ENCODE results near the gene OR2A42. TPM values are rescaled to one million over a fixed set of nuclear protein-coding genes. Genes with fewer than 3 reads are reported as not detected.
"Not testable (repeated sequence)": the region's sequence is repeated elsewhere in the genome, so short reads cannot be mapped to it uniquely, and the experiment has no call there.

The OR2A42 gene
- not detected for total RNA-seq
- long read RNA-seq, result 0 reads

GRCh38 chr7:144239365-144239764 is at the start of gene OR2A42:
OR2A42 (minus strand) TSS chr7:144239605; CDS start chr7:144232843, 6,762 bp downstream.
- intact Hi-C loops (cut with DNase I); ATAC-seq; DNase-seq (ENCODE audit: missing footprints): not testable (repeated sequence)

- intact Hi-C loops (cut with DNase I); ATAC-seq; DNase-seq (ENCODE audit: missing footprints): not testable (repeated sequence)
These were observed 47.9 kb upstream of the OR2A42 start for GRCh38 chr7:144287171-144287784.

GRCh38 chr7:144283716-144284115 is 44.3 kb upstream of the OR2A42 start:
- ATAC-seq; DNase-seq (ENCODE audit: missing footprints); intact Hi-C loops (cut with DNase I): not testable (repeated sequence)

GRCh38 chr7:144282490-144282889 is 43.1 kb upstream of the OR2A42 start:
- intact Hi-C loops (cut with DNase I); ATAC-seq; DNase-seq (ENCODE audit: missing footprints): not testable (repeated sequence)

GRCh38 chr7:144281981-144282380 is 42.6 kb upstream of the OR2A42 start:
- ATAC-seq; DNase-seq (ENCODE audit: missing footprints); intact Hi-C loops (cut with DNase I): not testable (repeated sequence)

- intact Hi-C loops (cut with DNase I), result not testable (repeated sequence)
These were observed 40.6 kb upstream of the OR2A42 start for GRCh38 chr7:144280010-144280409.

GRCh38 chr7:144275281-144275680 is 35.9 kb upstream of the OR2A42 start:
- ATAC-seq; intact Hi-C loops (cut with DNase I); DNase-seq (ENCODE audit: missing footprints): not testable (repeated sequence)

More at GRCh38 chr7:144280010-144280409, 40.6 kb upstream of the OR2A42 start:
- DNase-seq (ENCODE audit: missing footprints); ATAC-seq: not testable (repeated sequence)

- DNase-seq (ENCODE audit: missing footprints); intact Hi-C loops (cut with DNase I); ATAC-seq: not testable (repeated sequence)
These were observed 29.8 kb upstream of the OR2A42 start, which contains the start of gene CTAGE8 for GRCh38 chr7:144269188-144269587. CTAGE8 (minus strand) TSS chr7:144269288; CDS start chr7:144269250, 38 bp downstream.

- DNase-seq (ENCODE audit: missing footprints); intact Hi-C loops (cut with DNase I); ATAC-seq: not testable (repeated sequence)
These were observed 25.3 kb upstream of the OR2A42 start, which contains the start of gene OR2A7 for GRCh38 chr7:144264692-144265091. OR2A7 (minus strand) TSS chr7:144264792; CDS start chr7:144259628, 5,164 bp downstream.

- intact Hi-C loops (cut with DNase I); ATAC-seq; DNase-seq (ENCODE audit: missing footprints): not testable (repeated sequence)
These were observed 22.7 kb upstream of the OR2A42 start for GRCh38 chr7:144262128-144262527.

- intact Hi-C loops (cut with DNase I); DNase-seq (ENCODE audit: missing footprints); ATAC-seq: not testable (repeated sequence)
These were observed 19.7 kb upstream of the OR2A42 start for GRCh38 chr7:144259067-144259466.

- intact Hi-C loops (cut with DNase I), result no loop called here
- ATAC-seq, result peak; percentile 32
- DNase-seq (ENCODE audit: missing footprints), result no peak
These were observed 16.7 kb upstream of the OR2A42 start for GRCh38 chr7:144256112-144256511.

- intact Hi-C loops (cut with DNase I), result no loop called here
- DNase-seq (ENCODE audit: missing footprints) (peak; percentile 62), ATAC-seq (no peak)
These were observed 16.1 kb upstream of the OR2A42 start for GRCh38 chr7:144255471-144255897.

GRCh38 chr7:144252307-144252706 is 12.9 kb upstream of the OR2A42 start:
- ATAC-seq, result peak; percentile 18
- DNase-seq (ENCODE audit: missing footprints); intact Hi-C loops (cut with DNase I): not testable (repeated sequence)

GRCh38 chr7:144247674-144248330 is 8.4 kb upstream of the OR2A42 start:
- intact Hi-C loops (cut with DNase I); DNase-seq (ENCODE audit: missing footprints); ATAC-seq: not testable (repeated sequence)

GRCh38 chr7:144246967-144247366 is 7.6 kb upstream of the OR2A42 start:
- intact Hi-C loops (cut with DNase I), result not testable (repeated sequence)

GRCh38 chr7:144245372-144245771 is 6.0 kb upstream of the OR2A42 start:
- DNase-seq (ENCODE audit: missing footprints); intact Hi-C loops (cut with DNase I); ATAC-seq: not testable (repeated sequence)

More at GRCh38 chr7:144246967-144247366, 7.6 kb upstream of the OR2A42 start:
- not testable (repeated sequence) for DNase-seq (ENCODE audit: missing footprints); ATAC-seq

GRCh38 chr7:144238530-144239082 is 799 bp downstream of the OR2A42 start:
- intact Hi-C loops (cut with DNase I); DNase-seq (ENCODE audit: missing footprints): not testable (repeated sequence)
- peak; percentile 9 for ATAC-seq

GRCh38 chr7:144233039-144233438 is 6.4 kb downstream of the OR2A42 start:
- DNase-seq (ENCODE audit: missing footprints); ATAC-seq; intact Hi-C loops (cut with DNase I): not testable (repeated sequence)

Measured in Right ventricle myocardium inferior (tissue), 1 donor.